ENCODE measurements around the gene LHFPL3.

DNA sequence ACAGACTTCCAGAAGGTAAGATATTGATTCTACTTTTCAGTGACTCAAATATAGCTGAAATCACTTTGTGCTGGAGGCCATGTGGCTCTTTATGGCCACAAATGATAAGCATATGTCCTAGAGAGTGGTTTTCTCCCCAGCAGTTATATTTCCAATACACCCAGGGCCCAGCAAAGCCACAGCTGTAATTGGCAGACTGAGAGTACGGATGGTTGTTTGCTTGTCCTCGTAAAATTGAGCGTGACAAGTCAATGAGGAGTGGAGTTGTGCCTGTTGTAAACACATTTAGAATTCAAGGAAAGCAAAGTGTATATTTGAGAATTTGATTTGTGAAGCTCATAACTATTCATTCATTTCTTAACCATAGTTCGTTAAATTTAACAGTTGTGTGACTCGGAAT, 201.8 kb downstream of the LHFPL3 start:
- TF ChIP-seq CTCF (IDR thresholded peaks at IDR 0.05 in 4 of 5, conservative IDR thresholded peaks at IDR 0.05 in 1 of 5) (no peak), POLR2A (IDR thresholded peaks at IDR 0.05) (no peak)
